HUES6 (cell line): Measurements from ENCODE around the gene OR10J1.

Experiments
- H3K27ac ChIP-seq: 2 replicates; pipeline ENCODE4 v1.7.0; 2013; ENCODE audit warnings: low read depth, mild to moderate bottlenecking, low read length, inconsistent platforms
- H3K27me3 ChIP-seq: 2 replicates; pipeline ENCODE4 v1.6.1; 2013; ENCODE audit warnings: low read length; ENCODE audit not compliant: control insufficient read depth, insufficient read depth
- H3K36me3 ChIP-seq: 2 replicates; pipeline ENCODE4 v1.6.1; 2013; ENCODE audit warnings: low read length; ENCODE audit not compliant: control insufficient read depth, insufficient read depth
- H3K4me1 ChIP-seq: 2 replicates; pipeline ENCODE4 v1.6.1; 2013; ENCODE audit warnings: low read length; ENCODE audit not compliant: control insufficient read depth, insufficient read depth
- H3K4me3 ChIP-seq: 2 replicates; pipeline ENCODE4 v1.5.1; 2013; ENCODE audit warnings: low read depth, low read length
- H3K9ac ChIP-seq: one replicate; pipeline ENCODE4 v1.6.1; 2013; ENCODE audit warnings: mild to moderate bottlenecking, low read length
- H3K9me3 ChIP-seq: 2 replicates; pipeline ENCODE4 v1.6.1; 2013; ENCODE audit warnings: low read depth, low read length; ENCODE audit not compliant: control insufficient read depth, insufficient read depth

OR10J1 gene

GRCh38 chr1:159439422-159439821, at the start of gene OR10J1:
Gene OR10J1, plus strand, starts transcription at chr1:159439722. Its CDS starts 70 bp downstream, at chr1:159439792.
- Histone ChIP-seq H3K27ac (no peak within 1 kb of the TSS), H3K27me3 (peaks cover 3% of the 10 kb centered on the region; the same call in 1 of the 2 replicates), H3K4me3 (no peak within 1 kb of the TSS), H3K9me3 (no peaks in the 10 kb centered on the region), H3K9ac (no peak within 1 kb of the TSS), H3K4me1 (no peaks in the 10 kb centered on the region), H3K36me3 (no peaks in the 10 kb centered on the region)

DNA sequence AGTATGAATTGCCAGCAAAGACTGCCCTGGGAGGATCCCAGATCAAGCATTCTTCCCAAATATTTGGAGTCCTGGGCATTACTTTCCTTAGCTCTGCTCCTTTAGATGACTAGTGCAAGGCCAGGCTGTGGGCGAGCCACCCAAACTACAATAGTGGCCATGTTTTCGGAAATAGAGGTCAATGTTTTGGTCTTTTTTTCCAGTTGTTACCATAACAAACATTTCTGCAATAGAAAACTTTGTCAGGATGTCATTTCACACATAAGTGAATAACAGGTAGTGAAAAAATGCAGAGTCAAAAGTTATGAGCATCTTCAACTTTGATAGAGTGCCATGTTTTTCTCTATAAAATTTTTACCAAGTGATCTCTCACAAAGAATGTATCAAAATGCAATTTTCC, 32.7 kb upstream of the OR10J1 start:
- no peaks in the 10 kb centered on the region for H3K4me1 ChIP-seq
- no peaks in the 10 kb centered on the region for H3K36me3 ChIP-seq
- H3K4me3 ChIP-seq = no peak overlapping the region
- no peak overlapping the region for H3K9ac ChIP-seq
- H3K27ac ChIP-seq = no peak overlapping the region
- H3K27me3 ChIP-seq = no peaks in the 10 kb centered on the region
- H3K9me3 ChIP-seq = no peaks in the 10 kb centered on the region; the same call in 1 of the 2 replicates

- no peak overlapping the region for H3K27ac ChIP-seq
- no peaks in the 10 kb centered on the region for H3K36me3 ChIP-seq
- no peaks in the 10 kb centered on the region for H3K27me3 ChIP-seq
- no peaks in the 10 kb centered on the region; the same call in 1 of the 2 replicates for H3K9me3 ChIP-seq
- no peak overlapping the region for H3K4me3 ChIP-seq
- no peaks in the 10 kb centered on the region for H3K4me1 ChIP-seq
- no peak overlapping the region for H3K9ac ChIP-seq
Observed at GRCh38 chr1:159408862-159409400, 30.6 kb upstream of the OR10J1 start.

GRCh38 chr1:159421821-159422220, 17.7 kb upstream of the OR10J1 start:
- Histone ChIP-seq H3K4me3 (no peak overlapping the region), H3K9me3 (peaks cover 17% of the 10 kb centered on the region), H3K27ac (no peak overlapping the region), H3K36me3 (no peaks in the 10 kb centered on the region), H3K27me3 (no peaks in the 10 kb centered on the region), H3K9ac (no peak overlapping the region), H3K4me1 (no peaks in the 10 kb centered on the region)

DNA sequence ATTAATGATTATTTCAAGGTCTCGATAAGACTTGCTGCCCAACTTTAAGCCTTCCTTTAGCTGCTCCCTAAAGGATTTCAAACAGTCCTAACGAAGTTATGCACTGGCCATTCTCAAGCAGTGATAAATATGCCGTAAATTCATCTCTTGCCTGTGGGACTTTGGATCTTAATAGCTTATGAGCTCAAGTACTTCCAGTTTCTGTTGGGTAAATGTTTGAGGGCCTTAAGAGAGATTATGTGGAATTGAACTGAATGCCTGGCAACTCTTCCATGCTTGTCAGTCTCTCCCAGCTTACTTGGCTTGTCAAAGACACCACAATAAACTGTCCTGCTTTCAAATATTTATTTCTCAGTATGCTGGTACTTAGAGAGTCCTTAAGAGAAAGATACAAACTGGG, 11.0 kb upstream of the OR10J1 start:
- no peak overlapping the region for H3K27ac ChIP-seq
- no peak overlapping the region for H3K4me3 ChIP-seq
- H3K36me3 ChIP-seq = no peaks in the 10 kb centered on the region
- no peaks in the 10 kb centered on the region for H3K27me3 ChIP-seq
- H3K9me3 ChIP-seq = no peaks in the 10 kb centered on the region
- no peak overlapping the region for H3K9ac ChIP-seq
- H3K4me1 ChIP-seq = no peaks in the 10 kb centered on the region

DNA sequence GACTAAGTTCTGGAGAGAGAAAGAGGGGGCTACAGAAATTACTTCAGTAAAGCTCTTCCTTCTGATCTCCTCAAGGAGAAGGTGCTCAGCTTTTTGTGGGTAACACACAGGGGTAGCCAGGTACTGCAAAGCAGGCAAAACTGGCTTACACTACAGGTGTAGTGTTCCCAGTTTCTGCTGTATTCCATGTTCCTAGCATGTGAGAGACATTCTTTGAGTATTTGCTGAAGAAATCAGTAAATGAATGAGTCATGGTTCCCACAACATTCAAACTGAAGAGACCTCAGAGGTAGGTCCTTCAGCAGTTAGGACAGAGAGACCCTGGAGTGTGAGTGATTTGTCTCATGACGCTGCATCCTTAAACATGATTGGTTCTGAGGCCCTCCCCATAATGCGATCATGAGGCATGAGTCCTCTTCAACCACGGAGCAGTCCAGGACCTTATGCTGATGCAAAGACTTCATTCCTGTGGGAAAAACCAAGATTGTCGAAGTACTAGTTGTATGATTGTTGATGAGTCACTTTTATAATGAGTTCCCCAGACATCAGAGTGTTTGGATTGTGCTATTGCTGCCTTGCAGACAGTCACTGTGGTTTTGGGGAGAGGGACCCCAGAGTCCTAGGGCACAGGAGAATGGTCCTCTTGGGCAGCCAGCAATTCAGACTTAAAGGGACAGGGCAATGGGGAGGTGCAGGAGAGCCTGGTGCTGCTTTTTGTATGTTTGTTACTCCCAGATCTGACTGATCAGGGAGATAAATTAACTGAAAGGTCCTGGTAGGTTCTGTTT, 10.3 kb upstream of the OR10J1 start:
- H3K9me3 ChIP-seq = no peaks in the 10 kb centered on the region
- H3K27ac ChIP-seq = no peak overlapping the region
- no peak overlapping the region for H3K9ac ChIP-seq
- H3K36me3 ChIP-seq = no peaks in the 10 kb centered on the region
- H3K27me3 ChIP-seq = no peaks in the 10 kb centered on the region
- no peak overlapping the region for H3K4me3 ChIP-seq
- no peaks in the 10 kb centered on the region for H3K4me1 ChIP-seq

GRCh38 chr1:159430985-159431384, 8.5 kb upstream of the OR10J1 start:
- H3K9me3 ChIP-seq = no peaks in the 10 kb centered on the region
- no peaks in the 10 kb centered on the region for H3K4me1 ChIP-seq
- H3K4me3 ChIP-seq = no peak overlapping the region
- H3K27ac ChIP-seq = no peak overlapping the region
- H3K27me3 ChIP-seq = peaks cover 3% of the 10 kb centered on the region; the same call in 1 of the 2 replicates
- no peaks in the 10 kb centered on the region for H3K36me3 ChIP-seq
- H3K9ac ChIP-seq = no peak overlapping the region

- Histone ChIP-seq H3K27me3 (peaks cover 3% of the 10 kb centered on the region; the same call in 1 of the 2 replicates), H3K9ac (no peak within 1 kb of the TSS), H3K9me3 (no peaks in the 10 kb centered on the region), H3K36me3 (no peaks in the 10 kb centered on the region), H3K4me3 (no peak within 1 kb of the TSS), H3K4me1 (no peaks in the 10 kb centered on the region), H3K27ac (no peak within 1 kb of the TSS)
Observed at GRCh38 chr1:159431904-159432303, 7.6 kb upstream of the OR10J1 start, which contains the start of gene OR10J4. Gene OR10J4, plus strand, starts transcription at chr1:159432204.

GRCh38 chr1:159436469-159436868, 3.1 kb upstream of the OR10J1 start:
- peaks cover 3% of the 10 kb centered on the region; the same call in 1 of the 2 replicates for H3K27me3 ChIP-seq
- no peak overlapping the region for H3K27ac ChIP-seq
- no peaks in the 10 kb centered on the region for H3K36me3 ChIP-seq

DNA sequence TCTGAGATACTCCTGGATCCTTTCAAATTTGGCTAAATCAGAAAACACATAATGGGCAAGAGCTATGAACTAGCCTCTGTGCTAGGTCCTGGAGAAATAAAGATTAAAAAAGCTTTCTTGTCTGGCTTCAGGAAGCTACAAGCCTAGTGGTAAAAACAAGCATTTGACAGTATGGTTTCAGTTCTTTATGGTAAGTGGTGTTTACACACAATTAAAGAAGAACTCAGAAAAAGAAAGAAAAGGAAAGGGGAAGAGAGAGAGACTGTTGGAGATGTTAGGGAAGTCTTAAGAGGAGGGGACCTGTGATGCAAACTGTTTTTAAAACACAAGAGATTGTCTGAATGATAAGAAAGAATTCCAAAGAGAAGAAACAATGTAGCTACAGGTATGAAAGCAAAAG, 1.8 kb downstream of the OR10J1 start:
- H3K4me1 ChIP-seq = no peaks in the 10 kb centered on the region
- no peaks in the 10 kb centered on the region for H3K27me3 ChIP-seq
- no peak overlapping the region for H3K27ac ChIP-seq
- H3K9me3 ChIP-seq = no peaks in the 10 kb centered on the region
- no peak overlapping the region for H3K4me3 ChIP-seq
- no peak overlapping the region for H3K9ac ChIP-seq
- H3K36me3 ChIP-seq = no peaks in the 10 kb centered on the region

More at GRCh38 chr1:159436469-159436868, 3.1 kb upstream of the OR10J1 start:
- no peak overlapping the region for H3K9ac ChIP-seq
- no peaks in the 10 kb centered on the region for H3K4me1 ChIP-seq
- no peaks in the 10 kb centered on the region for H3K9me3 ChIP-seq
- no peak overlapping the region for H3K4me3 ChIP-seq

- no peaks in the 10 kb centered on the region for H3K4me1 ChIP-seq
- H3K9me3 ChIP-seq = no peaks in the 10 kb centered on the region
- H3K9ac ChIP-seq = no peak overlapping the region
- H3K4me3 ChIP-seq = no peak overlapping the region
- no peaks in the 10 kb centered on the region for H3K36me3 ChIP-seq
- H3K27me3 ChIP-seq = no peaks in the 10 kb centered on the region
- no peak overlapping the region for H3K27ac ChIP-seq
Observed at GRCh38 chr1:159442428-159442827, 2.9 kb downstream of the OR10J1 start.
